ENCODE results near the gene AGAP3. TPM values are rescaled to one million over a fixed set of nuclear protein-coding genes. Genes with fewer than 3 reads are reported as not detected.

Gene AGAP3
- total RNA-seq, 2 experiments from 2014 or later = 20.6 to 22.0 TPM

GRCh38 chr7:151107882-151108281 lies 21.6 kb downstream of the AGAP3 start:
- Mint-ChIP-seq H3K4me1 (ENCODE audit: low read depth) (no peaks in the 10 kb centered on the region), H3K27ac (no peak overlapping the region), H3K36me3 (ENCODE audit: low read depth) (no peaks in the 10 kb centered on the region), H3K9me3 (no peaks in the 10 kb centered on the region), H3K27me3 (peaks cover under 1% of the 10 kb centered on the region), H3K4me3 (no peak overlapping the region)
- ChIA-PET POLR2A (no interaction called here), CTCF (interaction anchor here (1.2 to 2.6 kb wide), 4 partner anchors 14 to 210 kb away, joined by 3 to 9 read pairs (median 6); no protein-coding TSS in a partner anchor)
- intact Hi-C loops (cut with micrococcal nuclease) = no loop called here
- TF ChIP-seq CTCF (IDR thresholded peaks at IDR 0.05) = no peak
- DNase-seq (no peak), ATAC-seq (no peak)

DNA sequence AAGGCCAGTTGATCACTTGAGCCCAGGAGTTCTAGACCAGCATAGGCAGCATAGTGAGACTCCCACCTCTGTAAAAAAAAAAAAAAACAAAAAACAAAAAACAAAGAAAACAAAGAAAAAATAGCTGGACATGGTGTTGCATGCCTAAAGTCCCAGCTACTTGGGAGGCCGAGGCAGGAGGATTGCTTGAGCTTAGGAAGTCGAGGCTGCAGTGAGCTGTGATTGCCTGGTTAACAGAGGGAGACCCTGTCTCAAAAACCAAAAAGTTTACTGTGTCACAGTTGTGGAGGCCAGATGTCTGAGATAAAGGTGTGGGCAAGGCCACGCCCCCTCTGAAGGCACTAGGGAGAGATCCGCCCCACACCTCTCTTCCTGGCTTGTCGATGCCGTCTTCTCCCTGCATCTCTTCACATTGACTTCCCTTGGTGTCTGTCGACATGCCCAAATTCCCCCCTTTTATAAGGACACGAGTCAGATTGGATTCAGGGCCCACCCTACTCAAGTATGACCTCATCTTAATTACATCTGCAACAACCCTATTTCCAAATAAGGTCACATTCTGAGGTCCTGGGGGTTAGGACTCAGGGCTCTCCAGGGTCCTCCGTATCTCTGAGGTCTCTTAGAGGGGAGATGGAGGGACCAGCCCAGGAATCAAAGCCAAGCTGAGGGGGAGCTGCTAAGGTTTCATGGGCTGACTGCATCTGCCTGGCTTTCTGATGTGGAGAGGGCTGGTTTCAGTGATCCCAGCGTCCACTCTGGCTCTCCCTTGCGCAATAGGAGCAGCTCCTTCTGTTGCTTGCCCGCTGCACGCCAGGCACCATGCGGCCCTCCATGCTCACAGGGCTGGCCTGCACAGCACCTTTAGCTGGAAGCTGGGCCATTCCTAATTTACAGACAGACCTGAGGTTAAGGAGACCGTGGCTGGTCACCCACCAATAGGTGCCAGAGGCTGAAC lies 23.1 kb downstream of the AGAP3 start:
- ChIA-PET POLR2A (no interaction called here), CTCF (interaction anchor here (0.8 to 3.2 kb wide), 11 partner anchors 15 to 211 kb away, joined by 3 to 25 read pairs (median 5); partner anchors contain the start of gene ABCB8)
- Mint-ChIP-seq H3K27me3 (peaks cover 12% of the 10 kb centered on the region), H3K4me3 (no peak overlapping the region), H3K9me3 (no peaks in the 10 kb centered on the region), H3K36me3 (ENCODE audit: low read depth) (no peaks in the 10 kb centered on the region), H3K27ac (no peak overlapping the region), H3K4me1 (ENCODE audit: low read depth) (no peaks in the 10 kb centered on the region)
- TF ChIP-seq CTCF (IDR thresholded peaks at IDR 0.05) = no peak
- intact Hi-C loops (cut with micrococcal nuclease) = loop anchor here (10.0 kb wide), 1 partner anchor 195 kb away; no protein-coding TSS in a partner anchor
- ATAC-seq (no peak), DNase-seq (no peak)

- Mint-ChIP-seq H3K4me1 (ENCODE audit: low read depth) (no peaks in the 10 kb centered on the region), H3K36me3 (ENCODE audit: low read depth) (no peaks in the 10 kb centered on the region), H3K27me3 (peaks cover 12% of the 10 kb centered on the region), H3K27ac (no peak overlapping the region), H3K4me3 (no peak overlapping the region), H3K9me3 (no peaks in the 10 kb centered on the region)
- ATAC-seq = no peak
- no peak for TF ChIP-seq CTCF (IDR thresholded peaks at IDR 0.05)
- no peak for DNase-seq
- CTCF ChIA-PET = interaction anchor here (0.7 to 4.9 kb wide), 40 partner anchors 8 to 232 kb away, joined by 3 to 38 read pairs (median 5); partner anchors contain the start of genes ABCB8, ABCF2, ATG9B and SLC4A2
- intact Hi-C loops (cut with micrococcal nuclease) = loop anchor here (10.0 kb wide), 1 partner anchor 194 kb away; no protein-coding TSS in a partner anchor
- POLR2A ChIA-PET = no interaction called here
These were observed 24.1 kb downstream of the AGAP3 start for GRCh38 chr7:151110236-151110940.

GRCh38 chr7:151110941-151111645 lies 24.8 kb downstream of the AGAP3 start:
- Mint-ChIP-seq H3K27ac (no peak overlapping the region), H3K4me3 (no peak overlapping the region), H3K36me3 (ENCODE audit: low read depth) (no peaks in the 10 kb centered on the region), H3K27me3 (peaks cover 17% of the 10 kb centered on the region), H3K9me3 (no peaks in the 10 kb centered on the region), H3K4me1 (ENCODE audit: low read depth) (peaks cover 4% of the 10 kb centered on the region)
- TF ChIP-seq CTCF (IDR thresholded peaks at IDR 0.05) = peak; percentile 91
- CTCF ChIA-PET = interaction anchor here (0.7 to 4.9 kb wide), 43 partner anchors 9 to 233 kb away, joined by 3 to 38 read pairs (median 5); partner anchors contain the start of genes ABCB8, ABCF2, ATG9B and SLC4A2
- intact Hi-C loops (cut with micrococcal nuclease) = loop anchor here (10.0 kb wide), 1 partner anchor 194 kb away; no protein-coding TSS in a partner anchor
- DNase-seq = peak; percentile 83
- POLR2A ChIA-PET = no interaction called here
- ATAC-seq = peak; percentile 74
